HG03159 (cell line): ENCODE measurements around the gene MAEL.

Source experiments
- ATAC-seq: cut with Tn5 transposase; IDR thresholded peaks from one replicate; pipeline ENCODE4 v1.9.1; 2021; ENCODE audit warnings: mild to moderate bottlenecking, moderate library complexity; ENCODE audit not compliant: unreplicated experiment

The MAEL gene

DNA sequence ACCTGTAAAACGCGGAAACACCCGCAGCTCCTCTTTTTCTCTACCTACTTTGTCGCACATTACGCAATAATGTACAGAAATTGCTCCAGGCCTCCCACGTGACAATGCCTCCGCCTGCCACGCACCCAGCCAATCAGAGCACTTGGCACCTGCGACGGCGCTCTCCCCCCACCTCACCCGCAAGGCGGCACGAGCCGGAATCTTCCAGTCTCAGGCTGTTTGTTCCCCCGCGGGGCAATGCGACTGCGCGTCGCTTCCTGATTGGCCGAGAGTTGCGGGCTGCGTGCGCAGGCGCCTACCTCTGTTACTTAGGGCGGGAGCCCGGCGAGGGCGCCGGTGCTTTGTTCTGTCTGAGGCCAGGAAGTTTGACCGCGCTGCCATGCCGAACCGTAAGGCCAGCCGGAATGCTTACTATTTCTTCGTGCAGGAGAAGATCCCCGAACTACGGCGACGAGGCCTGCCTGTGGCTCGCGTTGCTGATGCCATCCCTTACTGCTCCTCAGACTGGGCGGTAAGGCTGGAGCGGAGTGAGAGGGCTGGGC is at the start of gene MAEL:
TSS of gene MAEL (plus strand) at position 307 of the 542 bp plus-strand sequence. CDS start at position 380, 73 bp downstream.
- no peak for ATAC-seq

GRCh38 chr1:166939741-166940375 is 49.2 kb upstream of the MAEL start:
- ATAC-seq, result no peak

DNA sequence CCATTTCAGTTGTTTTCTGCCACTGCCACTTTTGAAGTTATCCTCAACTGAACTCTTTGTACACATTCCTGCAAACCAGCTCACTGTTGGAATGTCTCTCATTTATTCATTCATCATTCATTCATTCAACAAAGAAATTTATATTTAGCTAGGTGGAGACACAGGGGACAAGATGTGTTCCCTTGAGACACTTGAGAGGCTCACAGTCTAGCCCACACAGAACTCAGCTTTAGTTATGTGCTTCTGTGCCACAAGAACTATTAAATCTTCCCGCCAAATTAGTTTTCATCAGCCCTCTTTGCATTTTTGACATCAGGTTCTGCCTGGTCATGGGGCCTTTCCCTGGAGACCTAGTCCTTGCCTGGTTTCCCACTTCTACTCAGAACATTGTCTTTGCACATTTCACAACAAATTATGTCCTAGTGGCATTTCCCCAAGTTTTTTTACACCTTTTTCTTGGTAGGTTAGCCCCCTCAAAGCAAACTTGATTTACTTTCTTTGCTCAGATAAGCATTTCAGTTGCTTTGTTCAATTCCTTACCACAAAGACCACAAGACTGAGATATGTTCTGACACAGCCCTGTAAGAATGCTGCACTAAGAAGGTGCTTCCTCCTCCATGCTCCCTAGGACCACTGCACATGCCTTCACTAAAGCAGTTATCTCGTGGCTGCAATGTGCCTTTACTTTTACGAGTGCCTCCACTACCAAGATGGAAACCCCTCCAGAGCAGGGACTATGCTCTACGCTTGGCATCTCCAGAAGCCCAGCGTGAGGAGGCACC is 44.7 kb upstream of the MAEL start:
- ATAC-seq, result no peak

DNA sequence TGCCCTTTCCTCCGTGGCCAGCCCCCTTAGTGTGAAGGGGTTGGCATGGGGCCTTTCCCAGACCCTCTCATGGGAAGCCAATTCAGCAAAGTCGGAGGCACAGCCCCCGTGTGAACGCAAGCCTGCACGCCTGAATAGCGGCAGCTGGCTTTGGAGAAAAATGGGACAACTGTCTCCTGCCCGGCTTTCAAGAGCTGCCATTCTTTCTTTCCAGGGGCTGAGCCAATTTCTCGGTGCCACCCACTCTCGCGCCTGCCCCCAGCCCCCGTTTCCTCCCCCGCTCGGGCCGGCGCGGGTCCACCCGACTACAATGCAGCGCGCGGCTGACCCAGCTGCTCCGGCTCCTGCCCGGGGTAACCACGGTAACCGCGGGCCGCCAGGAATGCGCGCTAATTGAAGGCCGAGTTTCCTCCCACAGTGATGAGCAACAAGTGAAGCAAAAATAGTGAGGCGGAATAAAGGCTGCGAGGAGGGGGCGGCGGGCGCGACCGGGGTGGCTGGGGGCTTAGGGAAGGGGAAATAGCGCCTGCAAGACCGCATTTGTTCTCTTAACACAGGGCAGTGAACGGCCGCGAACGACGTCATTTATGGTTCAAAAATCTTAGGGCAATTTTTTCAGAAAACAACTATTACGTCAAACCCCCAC is 41.6 kb upstream of the MAEL start:
- ATAC-seq, result no peak

DNA sequence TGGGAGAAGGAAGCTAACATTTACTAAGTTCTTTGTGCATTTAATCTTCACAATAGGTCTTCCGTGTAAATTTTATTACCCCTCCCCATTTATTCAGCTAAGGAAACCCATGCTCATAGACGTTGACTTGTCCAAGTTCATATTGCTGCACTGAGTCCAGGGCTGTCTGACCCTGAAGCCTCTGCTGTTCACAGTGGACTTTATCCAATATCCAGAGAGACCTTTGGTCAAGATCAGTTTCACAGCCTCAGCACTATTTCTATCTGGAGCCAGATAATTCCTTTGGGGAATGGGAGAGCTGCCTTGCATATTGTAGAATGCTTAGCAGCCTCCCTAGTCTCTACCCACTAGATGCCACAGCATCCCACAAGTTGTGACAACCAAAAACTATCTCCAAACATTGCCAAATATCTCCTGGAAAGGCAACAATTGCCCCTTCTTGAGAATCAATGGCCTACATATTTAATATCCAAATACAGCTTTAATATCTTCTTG is 40.2 kb upstream of the MAEL start:
- no peak for ATAC-seq

- ATAC-seq, result no peak
Observed at GRCh38 chr1:166950156-166950555, 38.9 kb upstream of the MAEL start.

DNA sequence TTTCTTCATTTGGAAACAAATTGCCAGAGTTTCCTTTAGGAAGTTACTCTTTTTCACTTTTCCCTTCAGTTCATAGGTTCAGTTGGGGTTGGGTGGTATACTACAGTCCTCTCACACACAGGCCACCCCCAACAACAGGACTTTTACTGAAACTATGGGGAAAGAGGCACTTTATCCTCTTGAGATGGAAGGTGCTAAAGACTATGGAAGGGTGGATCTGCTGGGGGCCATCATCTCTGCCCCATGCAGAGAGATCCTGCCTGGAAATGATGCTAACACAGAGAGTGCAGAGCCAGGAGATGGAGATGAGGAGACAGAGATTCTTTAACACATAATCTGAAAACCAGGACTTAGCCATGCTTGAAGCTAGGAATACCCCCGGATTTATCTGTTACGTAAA is 38.0 kb upstream of the MAEL start:
- ATAC-seq, result no peak

DNA sequence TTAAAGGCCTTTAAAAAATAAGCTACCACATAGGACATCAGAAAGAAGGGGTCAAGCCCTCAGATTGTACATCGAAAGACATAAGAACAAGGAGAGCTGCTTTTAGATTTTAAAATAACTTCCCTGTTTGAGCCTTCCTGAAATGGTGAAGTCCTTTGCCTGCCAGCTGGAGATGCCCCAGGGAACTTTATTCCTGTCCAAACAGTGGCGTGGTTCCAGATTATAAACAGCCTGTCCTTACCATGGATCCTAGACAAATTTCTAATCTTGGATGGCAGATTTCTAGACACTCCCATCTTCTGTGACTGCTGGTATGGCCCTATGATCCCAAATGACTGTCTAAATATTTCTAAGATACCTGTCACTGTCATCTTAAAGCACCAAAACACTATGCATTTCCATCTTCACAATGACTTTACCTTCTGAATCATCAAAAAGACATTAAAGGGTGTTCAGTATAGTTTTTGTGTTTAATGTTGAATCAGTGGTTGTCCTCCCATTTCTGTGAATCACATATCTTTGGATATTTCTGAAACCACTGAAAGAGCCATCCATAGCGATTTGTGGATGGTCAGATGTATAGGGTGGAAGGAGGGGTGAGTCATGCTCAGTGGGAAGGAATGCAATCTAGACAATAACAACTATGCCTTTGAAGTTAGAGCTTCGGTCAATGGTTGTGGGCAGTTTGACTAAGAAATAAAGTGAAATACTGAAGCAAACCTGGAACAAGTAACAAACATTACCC is 36.9 kb upstream of the MAEL start:
- ATAC-seq, result no peak

- no peak for ATAC-seq
Observed at GRCh38 chr1:166953491-166953890, 35.6 kb upstream of the MAEL start.

DNA sequence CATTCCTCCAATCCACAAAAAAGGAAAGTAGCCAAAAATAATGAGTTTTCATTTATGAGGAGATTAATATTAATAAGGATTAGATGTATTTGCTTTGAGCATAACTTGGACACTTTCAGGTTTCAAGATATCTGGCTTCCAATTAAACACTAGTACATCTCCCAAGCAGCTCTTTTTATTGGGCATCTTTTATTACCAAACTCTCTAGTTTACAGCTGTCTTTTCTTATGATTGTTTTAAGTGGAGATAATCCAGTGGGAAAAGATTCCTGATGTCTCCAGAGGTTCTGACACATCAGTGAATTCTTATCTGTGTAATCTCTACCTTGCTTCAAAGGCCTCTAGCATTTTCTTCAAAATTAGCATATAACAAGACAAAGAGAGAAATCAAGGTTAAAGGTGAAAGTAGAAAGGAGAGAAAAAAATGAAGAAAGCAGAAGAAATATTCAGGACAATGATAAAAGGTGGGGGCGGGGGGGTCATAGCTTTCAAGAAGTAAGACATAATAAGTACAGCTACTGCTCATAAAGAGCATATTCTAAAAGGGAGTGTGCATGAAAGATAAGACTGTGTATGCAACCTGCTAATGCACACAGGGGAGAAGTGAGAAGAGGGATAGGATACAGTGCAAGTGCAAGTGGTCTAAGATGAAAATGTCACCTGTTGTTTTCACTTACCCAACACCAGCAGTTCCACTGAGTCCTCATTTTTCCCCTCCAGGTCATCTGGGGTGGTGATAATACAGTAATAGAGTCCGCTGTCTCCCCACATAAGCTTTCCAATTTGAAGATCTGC is 32.8 kb upstream of the MAEL start:
- ATAC-seq, result no peak

DNA sequence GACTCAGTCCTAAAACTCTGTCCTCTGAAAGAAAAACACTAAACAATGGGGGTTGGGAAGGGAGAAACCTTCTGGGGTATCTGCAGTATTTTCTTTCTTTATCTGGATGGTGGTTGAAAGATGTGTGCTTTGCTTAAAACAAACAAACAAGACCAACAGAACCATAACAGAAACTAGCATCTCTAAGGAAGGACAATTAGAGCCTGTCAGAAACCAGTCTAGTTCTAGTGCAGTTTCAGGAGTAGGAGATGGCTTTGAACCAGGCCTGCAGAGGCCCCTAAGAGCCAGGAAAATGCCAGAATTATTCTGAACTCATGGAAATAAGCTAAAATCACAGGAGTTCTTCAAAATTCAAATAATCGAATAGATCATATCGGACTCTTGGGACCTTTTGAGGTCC is 32.2 kb upstream of the MAEL start:
- ATAC-seq, result no peak

DNA sequence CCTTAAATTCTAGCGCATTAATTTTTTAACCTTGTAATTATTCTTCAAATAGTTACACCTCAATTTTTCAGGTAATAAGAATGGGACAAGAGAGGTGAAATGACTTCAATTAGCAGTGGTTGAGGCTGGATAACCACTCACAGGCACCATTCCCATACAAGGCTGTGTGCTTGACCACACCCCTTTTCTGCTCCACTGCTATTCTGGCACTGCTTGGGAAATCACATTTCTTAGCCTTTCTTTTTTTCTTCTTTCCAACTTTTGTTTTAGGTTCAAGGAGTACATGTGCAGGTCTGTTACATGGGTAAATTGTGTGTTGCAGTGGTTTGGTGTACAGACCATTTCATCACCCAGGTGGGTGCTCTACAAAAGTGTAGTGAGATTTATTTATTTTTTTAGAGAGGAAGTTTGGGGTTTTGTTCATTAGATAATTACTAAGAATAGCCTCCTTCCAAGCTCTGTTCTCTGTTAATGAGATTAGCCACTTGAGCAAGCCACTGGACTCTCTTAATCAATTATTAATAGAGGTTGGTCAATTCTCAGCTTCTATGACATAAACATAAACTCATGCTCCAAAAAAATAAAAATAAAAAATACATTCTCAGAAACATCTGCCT is 28.1 kb upstream of the MAEL start:
- ATAC-seq, result peak; percentile 63

GRCh38 chr1:166969074-166969677 is 19.9 kb upstream of the MAEL start:
- ATAC-seq, result peak; percentile 93

DNA sequence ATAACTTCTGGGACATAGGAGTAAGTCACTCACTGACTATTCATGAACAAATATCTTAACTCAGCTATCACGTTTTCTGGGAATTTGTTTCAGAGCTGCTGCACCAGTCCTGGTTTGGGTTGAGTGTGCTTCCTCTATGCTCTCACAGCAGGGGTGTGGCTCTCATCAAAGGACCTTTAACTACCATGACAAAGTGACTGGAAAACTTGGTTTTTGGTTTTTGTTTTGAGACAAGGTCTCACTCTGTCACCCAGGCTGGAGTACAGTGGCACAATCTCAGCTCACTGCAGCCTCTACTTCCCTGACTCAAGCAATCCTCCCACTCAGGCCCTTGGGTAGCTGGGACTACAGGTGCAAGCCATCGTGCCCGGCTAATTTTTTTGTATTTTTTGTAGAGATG is 17.8 kb upstream of the MAEL start:
- no peak for ATAC-seq

GRCh38 chr1:166972193-166972592 is 16.9 kb upstream of the MAEL start:
- ATAC-seq, result no peak

DNA sequence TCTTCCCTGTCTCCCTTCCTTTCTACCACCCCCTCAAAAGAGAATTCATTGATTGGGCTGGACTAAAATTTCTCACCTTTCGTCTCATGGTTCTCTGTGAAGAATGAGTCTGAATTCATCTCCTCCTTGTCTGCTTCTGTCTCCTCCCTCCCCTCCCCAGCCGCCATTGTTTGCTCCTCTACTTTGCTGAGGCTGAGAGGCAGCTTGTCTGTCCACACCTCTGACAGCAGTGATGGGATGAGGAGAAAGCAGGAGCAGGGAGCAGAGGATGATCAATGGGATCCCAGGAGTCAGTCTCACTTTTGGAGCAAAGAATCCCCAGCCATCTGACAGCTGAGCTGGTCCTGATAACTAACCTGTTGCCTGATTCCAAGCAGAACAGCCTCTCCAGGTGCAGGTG is 16.3 kb upstream of the MAEL start:
- ATAC-seq, result no peak

DNA sequence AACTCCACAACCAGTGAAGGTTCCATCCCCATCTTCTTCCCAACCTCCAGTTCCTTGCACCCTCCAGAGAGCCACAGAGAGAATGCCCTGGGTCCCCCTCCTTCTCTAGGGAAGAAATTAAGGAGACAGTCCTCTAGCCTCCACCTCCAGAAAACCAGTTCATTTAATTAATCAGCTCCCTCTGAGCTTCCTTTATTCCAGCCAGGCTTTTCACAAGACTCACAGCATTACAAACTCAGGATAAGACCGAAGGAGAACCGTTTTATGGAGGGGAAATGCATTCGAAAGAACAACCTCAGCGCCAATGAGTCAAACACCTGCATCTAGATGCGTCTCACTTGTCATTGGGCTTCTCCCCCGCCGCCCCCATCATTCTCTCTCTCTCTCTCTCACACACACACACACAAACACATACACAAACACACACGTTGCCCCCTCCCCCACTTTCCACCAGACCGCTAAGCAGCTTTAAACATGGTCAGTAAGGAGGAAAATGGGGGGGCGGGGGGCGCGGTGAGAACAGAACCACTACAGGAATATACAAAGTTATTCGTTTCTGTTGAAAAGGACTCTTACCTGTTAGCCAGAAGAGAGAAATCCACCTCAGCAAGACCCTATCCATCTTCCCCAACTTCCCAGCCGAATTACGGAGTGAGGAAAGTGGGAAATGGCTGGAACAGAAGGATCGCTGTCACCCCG is 14.3 kb upstream of the MAEL start:
- no peak for ATAC-seq

DNA sequence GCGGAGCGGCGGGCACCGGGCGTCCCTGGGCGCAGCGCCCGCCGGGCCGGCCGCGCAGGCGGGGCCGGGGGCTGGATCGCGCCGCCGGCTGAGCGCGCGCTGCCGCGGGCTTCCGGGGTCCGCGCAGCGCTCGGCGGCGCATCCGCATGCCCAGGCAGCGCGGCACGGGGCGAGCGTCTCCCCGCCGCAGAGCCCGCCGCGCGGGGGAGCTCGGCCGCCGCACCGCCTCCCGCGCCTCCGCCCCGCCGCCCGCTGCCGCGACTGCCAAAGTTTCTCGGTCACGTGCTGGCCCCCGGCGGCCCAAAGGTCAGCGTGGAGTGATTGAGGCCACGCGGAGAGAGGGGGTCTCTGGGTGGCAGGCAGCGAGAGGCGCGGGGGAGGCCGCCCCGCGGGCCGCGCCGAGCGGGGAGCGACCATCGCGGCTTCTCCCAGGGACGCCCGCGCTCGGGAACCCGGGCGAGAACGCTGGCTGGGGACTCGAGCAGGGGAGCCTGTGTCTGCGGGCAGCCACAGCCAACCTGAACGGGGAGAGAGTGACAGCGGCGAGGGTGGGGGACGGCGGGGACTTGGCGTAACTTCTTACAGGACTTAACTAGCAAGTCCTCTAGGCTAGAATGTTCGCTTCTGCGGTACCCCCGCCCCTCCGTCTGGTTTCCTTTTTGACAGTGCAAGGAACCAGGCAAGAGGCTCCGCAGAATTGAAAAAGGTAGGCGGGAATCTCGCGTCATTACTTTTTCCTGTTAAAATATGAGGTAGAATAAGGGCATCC is 13.5 kb upstream of the MAEL start, which contains the start of gene ILDR2:
TSS of gene ILDR2 (minus strand) at position 180 of the 769 bp plus-strand sequence. CDS start 272 bp downstream, outside the sequence.
- ATAC-seq, result peak; percentile 63
